Gastroesophageal sphincter (tissue), 4 donors: ENCODE data around the gene CHI3L1. TPM values are rescaled to one million over a fixed set of nuclear protein-coding genes. Genes with fewer than 3 reads are reported as not detected.

Source experiments
- ATAC-seq: fragments of 150-250 bp; one replicate; pipeline ENCODE4 v1.9.1; 2016; ENCODE audit warnings: mild to moderate bottlenecking, moderate library complexity
- H3K27ac ChIP-seq, 4 donors: fragments of 200-600 bp; sonication (generic) in 3 of 4; 1 replicate in 3 of 4; 2 replicates in 1 of 4; pipeline ENCODE4 v1.5.1; 2016 to 2019
- H3K27me3 ChIP-seq: fragments of 200-600 bp; sonication (generic); one replicate; pipeline ENCODE4 v1.5.1; 2019
- H3K36me3 ChIP-seq, 2 donors: fragments of 200-600 bp; sonication (generic); one replicate each; pipeline ENCODE4 v1.5.1; 2019; ENCODE audit warnings: control low read depth in 1 of 2
- H3K4me1 ChIP-seq, 3 donors: fragments of 200-600 bp; sonication (generic); 1 replicate in 2 of 3; 2 replicates in 1 of 3; pipeline ENCODE4 v1.5.1; 2016 to 2019; ENCODE audit warnings: control low read depth in 2 of 3
- H3K4me3 ChIP-seq, 2 donors: fragments of 200-600 bp; sonication (generic); one replicate each; pipeline ENCODE4 v1.5.1; 2019; ENCODE audit warnings: mild to moderate bottlenecking in 1 of 2, moderate library complexity in 1 of 2
- H3K9me3 ChIP-seq, 3 donors: fragments of 200-600 bp; sonication (generic); one replicate each; pipeline ENCODE4 v1.5.1; 2017 to 2019; ENCODE audit warnings: control low read depth in 2 of 3
- CTCF ChIP-seq, 4 experiments: fragments of 200-600 bp in 2 of 4; fragments of 450-650 bp in 2 of 4; sonication (generic) in 1 of 4; IDR thresholded peaks; one replicate each; pipeline ENCODE4 v1.5.1; 2017 to 2019; ENCODE audit warnings: antibody characterized with exemption in 4 of 4, mild to moderate bottlenecking in 2 of 4, moderate library complexity in 2 of 4
- EP300 ChIP-seq: sonication (generic); formaldehyde crosslinking; IDR thresholded peaks from one replicate; pipeline ENCODE4 v1.6.1; 2017; ENCODE audit warnings: antibody characterized with exemption, mild to moderate bottlenecking
- POLR2A ChIP-seq, 2 donors: fragments of 450-650 bp; IDR thresholded peaks; one replicate each; pipeline ENCODE4 v1.6.1; 2017; ENCODE audit warnings: antibody characterized with exemption in 2 of 2, mild to moderate bottlenecking in 2 of 2, moderate library complexity in 1 of 2
- POLR2AphosphoS5 ChIP-seq: sonication (generic); formaldehyde crosslinking; IDR thresholded peaks from one replicate; pipeline ENCODE4 v1.6.1; 2017; ENCODE audit warnings: antibody characterized with exemption
- WGBS, 2 donors: methylation state at CpG; one replicate each; pipeline ENCODE4 v1.1.5; 2018; ENCODE audit warnings: low coverage in 1 of 2; 5-methylcytosine and 5-hydroxymethylcytosine counted together
- total RNA-seq, 4 donors: library from RNA; depleted of rRNA; stranded (reverse); fragments of >200 nt; gene quantifications; one replicate each; pipeline ENCODE4 v1.1.0, GENCODE V29; 2016

CHI3L1 gene
- total RNA-seq, 4 donors from 2014 or later = 3.4 to 5.4 (median 5.0) TPM; not detected in 1

DNA sequence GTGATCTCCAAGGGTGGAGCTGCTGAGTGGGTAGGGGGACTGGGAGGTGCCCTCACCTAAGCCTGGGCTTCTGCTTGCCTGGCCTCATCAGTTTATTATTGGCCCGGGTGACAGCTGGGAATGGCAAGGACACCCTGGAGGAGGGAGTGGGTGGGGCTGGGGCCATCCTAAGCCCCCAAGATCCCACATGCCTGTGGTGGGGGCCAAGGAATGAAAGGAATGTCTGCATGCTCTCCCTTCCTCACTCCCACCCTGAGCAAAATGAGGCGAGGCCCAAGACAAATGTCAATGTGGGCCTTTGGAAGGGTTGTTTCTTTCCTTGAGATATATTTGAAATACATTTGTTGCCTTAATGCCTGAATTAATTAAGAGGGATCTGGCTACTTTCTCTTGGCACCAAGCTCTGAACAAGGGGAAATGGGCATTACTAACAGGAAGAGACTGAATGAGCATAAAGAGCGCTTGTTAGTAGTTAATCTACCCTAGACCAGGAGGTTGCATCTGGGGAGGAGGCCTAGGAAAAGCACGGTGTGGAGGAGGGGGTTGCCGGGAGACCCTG lies 19.7 kb upstream of the CHI3L1 start:
- H3K27ac ChIP-seq = no peak overlapping the region
- no peaks in the 10 kb centered on the region for H3K36me3 ChIP-seq
- TF ChIP-seq CTCF (IDR thresholded peaks at IDR 0.05) = no peak
- no peak for TF ChIP-seq POLR2A (IDR thresholded peaks at IDR 0.05)
- TF ChIP-seq POLR2AphosphoS5 = no peak
- TF ChIP-seq EP300 = no peak
- 72 to 83% methylated on average over 2 to 3 of the region's 5 CpGs for WGBS, 2 donors
- no peaks in the 10 kb centered on the region for H3K27me3 ChIP-seq
- no peak overlapping the region for H3K4me3 ChIP-seq
- H3K9me3 ChIP-seq = no peaks in the 10 kb centered on the region
- ATAC-seq = no peak
- peaks cover 0 to 8% (median 5%) of the 10 kb centered on the region in 3 donors for H3K4me1 ChIP-seq

- Histone ChIP-seq H3K27me3 (no peaks in the 10 kb centered on the region), H3K9me3 (no peaks in the 10 kb centered on the region), H3K4me3 (no peak overlapping the region), H3K4me1 (peaks cover 0 to 18% (median 13%) of the 10 kb centered on the region in 3 donors), H3K36me3 (no peaks in the 10 kb centered on the region), H3K27ac (no peak overlapping the region)
- WGBS, 2 donors = 79% methylated on average over 2 of the region's 2 CpGs; no CpG with 5 or more reads in 1 of the 2 donors
- ATAC-seq = no peak
- no peak for TF ChIP-seq CTCF (IDR thresholded peaks at IDR 0.05)
- no peak for TF ChIP-seq POLR2AphosphoS5
- TF ChIP-seq POLR2A (IDR thresholded peaks at IDR 0.05) = no peak
- no peak for TF ChIP-seq EP300
Observed at GRCh38 chr1:203204756-203205155, 18.3 kb upstream of the CHI3L1 start.

GRCh38 chr1:203202431-203203245 lies 16.1 kb upstream of the CHI3L1 start:
- ATAC-seq = peak; percentile 91
- Histone ChIP-seq H3K27ac (peak overlapping the region in 3 of 4 donors; percentile 62 to 76 (median 70)), H3K27me3 (no peaks in the 10 kb centered on the region), H3K4me1 (peaks cover 0 to 27% (median 18%) of the 10 kb centered on the region in 3 donors), H3K9me3 (no peaks in the 10 kb centered on the region), H3K36me3 (no peaks in the 10 kb centered on the region), H3K4me3 (no peak overlapping the region)
- 53 to 65% methylated on average over 10 to 14 of the region's 15 CpGs for whole genome bisulfite sequencing, 2 donors
- TF ChIP-seq CTCF (IDR thresholded peaks at IDR 0.05) (no peak), POLR2A (IDR thresholded peaks at IDR 0.05) (no peak), POLR2AphosphoS5 (peak; percentile 80)

DNA sequence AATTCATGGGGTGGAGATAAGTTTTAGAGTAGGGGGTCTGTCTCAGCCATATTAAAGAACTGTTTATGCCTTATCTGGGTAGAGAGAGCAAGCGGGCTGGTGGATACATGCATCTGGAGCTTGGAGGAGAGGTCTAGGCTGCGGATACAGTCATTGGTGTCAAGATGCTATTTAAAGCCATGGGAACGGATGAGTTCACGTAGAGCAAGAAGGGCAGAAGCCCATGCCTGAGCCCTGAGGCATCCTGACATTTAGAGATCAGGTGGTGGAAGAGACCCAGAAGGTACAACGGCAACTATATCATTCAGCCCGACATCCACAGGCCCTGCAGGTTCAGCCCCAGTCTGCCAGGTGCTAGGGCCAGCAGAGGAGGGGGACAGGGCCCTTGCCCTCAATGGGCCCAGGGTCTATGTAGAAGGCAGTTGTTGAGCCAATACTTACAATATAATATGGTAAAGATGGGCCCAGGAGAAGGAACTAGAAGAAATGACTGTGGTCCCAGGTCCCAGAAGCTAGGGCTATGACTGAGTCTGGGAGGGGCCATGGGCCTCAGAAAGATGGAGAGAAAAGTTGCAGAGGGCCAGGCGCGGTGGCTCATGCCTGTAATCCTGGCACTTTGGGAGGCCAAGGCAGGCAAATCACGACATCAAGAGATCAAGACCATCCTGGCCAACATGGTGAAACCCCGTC lies 15.2 kb upstream of the CHI3L1 start:
- H3K36me3 ChIP-seq = no peaks in the 10 kb centered on the region
- TF ChIP-seq CTCF (IDR thresholded peaks at IDR 0.05) (no peak), POLR2AphosphoS5 (no peak), POLR2A (IDR thresholded peaks at IDR 0.05) (no peak), EP300 (no peak)
- H3K27me3 ChIP-seq = no peaks in the 10 kb centered on the region
- no peak overlapping the region for H3K4me3 ChIP-seq
- peaks cover 0 to 27% (median 18%) of the 10 kb centered on the region in 3 donors for H3K4me1 ChIP-seq
- H3K9me3 ChIP-seq = no peaks in the 10 kb centered on the region
- ATAC-seq = no peak
- peak overlapping the region in 3 of 4 donors; percentile 62 to 71 (median 70) for H3K27ac ChIP-seq
- 88% methylated on average over 5 of the region's 10 CpGs; no CpG with 5 or more reads in 1 of the 2 donors for WGBS, 2 donors
